Ectodermal cell (in vitro differentiated cells): ENCODE measurements around the gene MYLK4.

ENCODE experiments used
- H3K27ac ChIP-seq: 2 replicates; pipeline ENCODE4 v1.7.0; 2013; ENCODE audit warnings: mild to moderate bottlenecking, low read depth, low read length; ENCODE audit not compliant: insufficient read depth, poor library complexity, severe bottlenecking
- H3K27me3 ChIP-seq: 2 replicates; pipeline ENCODE4 v1.7.0; 2013; ENCODE audit warnings: mild to moderate bottlenecking, low read length; ENCODE audit not compliant: insufficient read depth, control insufficient read depth, poor library complexity, severe bottlenecking
- H3K36me3 ChIP-seq: one replicate; pipeline ENCODE4 v1.7.0; 2013; ENCODE audit warnings: low read length; ENCODE audit not compliant: control insufficient read depth, insufficient read depth
- H3K4me1 ChIP-seq: one replicate; pipeline ENCODE4 v1.7.0; 2013; ENCODE audit warnings: low read length; ENCODE audit not compliant: control insufficient read depth, insufficient read depth
- H3K4me3 ChIP-seq: 2 replicates; pipeline ENCODE4 v1.7.0; 2013; ENCODE audit warnings: low read depth, low read length, control low read depth; ENCODE audit not compliant: insufficient read depth
- H3K9me3 ChIP-seq: 2 replicates; pipeline ENCODE4 v1.7.0; 2013; ENCODE audit warnings: mild to moderate bottlenecking, low read length, moderate library complexity; ENCODE audit not compliant: control insufficient read depth
- WGBS, 2 experiments: methylation state at CpG; one replicate each; pipeline ENCODE4 v1.1.7; 2013; ENCODE audit warnings: missing lambda C conversion rate in 2 of 2; 5-methylcytosine and 5-hydroxymethylcytosine counted together

The MYLK4 gene

GRCh38 chr6:2625581-2625980, 125.1 kb downstream of the MYLK4 start:
- WGBS, 2 experiments = 96 to 100% methylated on average over 1 of the region's 1 CpG
- H3K4me3 ChIP-seq = no peak overlapping the region
- no peak overlapping the region for H3K27ac ChIP-seq

GRCh38 chr6:2624177-2624576, 126.5 kb downstream of the MYLK4 start:
- Histone ChIP-seq H3K9me3 (no peaks in the 10 kb centered on the region), H3K27me3 (no peaks in the 10 kb centered on the region), H3K36me3 (no peaks in the 10 kb centered on the region), H3K4me3 (no peak overlapping the region), H3K4me1 (no peaks in the 10 kb centered on the region), H3K27ac (no peak overlapping the region)
- WGBS, 2 experiments = 90% methylated on average over 12 of the region's 12 CpGs

More at GRCh38 chr6:2625581-2625980, 125.1 kb downstream of the MYLK4 start:
- H3K36me3 ChIP-seq = no peaks in the 10 kb centered on the region
- no peaks in the 10 kb centered on the region for H3K4me1 ChIP-seq
- H3K9me3 ChIP-seq = no peaks in the 10 kb centered on the region
- H3K27me3 ChIP-seq = no peaks in the 10 kb centered on the region

- H3K4me1 ChIP-seq = no peaks in the 10 kb centered on the region
- H3K27me3 ChIP-seq = no peaks in the 10 kb centered on the region
- no peak overlapping the region for H3K4me3 ChIP-seq
- H3K36me3 ChIP-seq = no peaks in the 10 kb centered on the region
- no peak overlapping the region for H3K27ac ChIP-seq
- H3K9me3 ChIP-seq = no peaks in the 10 kb centered on the region
- 86 to 89% methylated on average over 10 of the region's 10 CpGs for WGBS, 2 experiments
These were observed 127.4 kb downstream of the MYLK4 start for GRCh38 chr6:2623295-2623694.

- H3K4me3 ChIP-seq = no peak overlapping the region
- H3K4me1 ChIP-seq = no peaks in the 10 kb centered on the region
These were observed 128.1 kb downstream of the MYLK4 start for GRCh38 chr6:2622671-2623070.

GRCh38 chr6:2619651-2620050, 131.1 kb downstream of the MYLK4 start:
- Histone ChIP-seq H3K27ac (no peak overlapping the region), H3K27me3 (no peaks in the 10 kb centered on the region), H3K4me3 (no peak overlapping the region), H3K9me3 (no peaks in the 10 kb centered on the region), H3K36me3 (no peaks in the 10 kb centered on the region), H3K4me1 (peaks cover 5% of the 10 kb centered on the region)
- WGBS, 2 experiments = 90 to 95% methylated on average over 9 of the region's 9 CpGs

More at GRCh38 chr6:2622671-2623070, 128.1 kb downstream of the MYLK4 start:
- H3K9me3 ChIP-seq = no peaks in the 10 kb centered on the region
- 93 to 95% methylated on average over 11 of the region's 11 CpGs for WGBS, 2 experiments
- no peak overlapping the region for H3K27ac ChIP-seq
- H3K27me3 ChIP-seq = no peaks in the 10 kb centered on the region
- H3K36me3 ChIP-seq = no peaks in the 10 kb centered on the region

GRCh38 chr6:2617729-2618128, 133.0 kb downstream of the MYLK4 start:
- Histone ChIP-seq H3K4me1 (peaks cover 5% of the 10 kb centered on the region), H3K36me3 (no peaks in the 10 kb centered on the region), H3K4me3 (no peak overlapping the region), H3K9me3 (peaks cover 2% of the 10 kb centered on the region), H3K27ac (no peak overlapping the region), H3K27me3 (no peaks in the 10 kb centered on the region)
- 87 to 93% methylated on average over 1 to 4 of the region's 4 CpGs for WGBS, 2 experiments

GRCh38 chr6:2616811-2617210, 133.9 kb downstream of the MYLK4 start:
- 54 to 59% methylated on average over 7 of the region's 7 CpGs for WGBS, 2 experiments
- Histone ChIP-seq H3K9me3 (peaks cover 2% of the 10 kb centered on the region), H3K4me3 (no peak overlapping the region), H3K27me3 (no peaks in the 10 kb centered on the region), H3K36me3 (no peaks in the 10 kb centered on the region), H3K27ac (no peak overlapping the region), H3K4me1 (peaks cover 5% of the 10 kb centered on the region)

GRCh38 chr6:2615251-2615650, 135.5 kb downstream of the MYLK4 start:
- Histone ChIP-seq H3K4me3 (no peak overlapping the region), H3K9me3 (peaks cover 2% of the 10 kb centered on the region), H3K4me1 (peaks cover 5% of the 10 kb centered on the region), H3K27me3 (no peaks in the 10 kb centered on the region), H3K36me3 (no peaks in the 10 kb centered on the region), H3K27ac (no peak overlapping the region)
- WGBS, 2 experiments = 86 to 91% methylated on average over 3 of the region's 3 CpGs

GRCh38 chr6:2614846-2615245, 135.9 kb downstream of the MYLK4 start:
- WGBS, 2 experiments = 93 to 95% methylated on average over 5 of the region's 5 CpGs

GRCh38 chr6:2614155-2614554, 136.6 kb downstream of the MYLK4 start:
- 85 to 96% methylated on average over 6 of the region's 6 CpGs for WGBS, 2 experiments
- H3K9me3 ChIP-seq = peaks cover 2% of the 10 kb centered on the region
- no peak overlapping the region for H3K4me3 ChIP-seq
- no peak overlapping the region for H3K27ac ChIP-seq
- H3K27me3 ChIP-seq = no peaks in the 10 kb centered on the region
- H3K4me1 ChIP-seq = peaks cover 5% of the 10 kb centered on the region
- no peaks in the 10 kb centered on the region for H3K36me3 ChIP-seq

More at GRCh38 chr6:2614846-2615245, 135.9 kb downstream of the MYLK4 start:
- no peak overlapping the region for H3K4me3 ChIP-seq
- no peaks in the 10 kb centered on the region for H3K27me3 ChIP-seq
- H3K27ac ChIP-seq = no peak overlapping the region
- H3K36me3 ChIP-seq = no peaks in the 10 kb centered on the region
- peaks cover 5% of the 10 kb centered on the region for H3K4me1 ChIP-seq
- peaks cover 2% of the 10 kb centered on the region for H3K9me3 ChIP-seq
